Measurements from ENCODE around the gene RAB34. TPM values are rescaled to one million over a fixed set of nuclear protein-coding genes. Genes with fewer than 3 reads are reported as not detected.
A peak's percentile ranks its signal among the peaks of the same experiment; 100 is the strongest.

Gene RAB34
- total and polyA plus RNA-seq, 2 donors (not counting 1 experiment from before 2014, with no cell fraction given) = 17.1 to 18.0 TPM

DNA sequence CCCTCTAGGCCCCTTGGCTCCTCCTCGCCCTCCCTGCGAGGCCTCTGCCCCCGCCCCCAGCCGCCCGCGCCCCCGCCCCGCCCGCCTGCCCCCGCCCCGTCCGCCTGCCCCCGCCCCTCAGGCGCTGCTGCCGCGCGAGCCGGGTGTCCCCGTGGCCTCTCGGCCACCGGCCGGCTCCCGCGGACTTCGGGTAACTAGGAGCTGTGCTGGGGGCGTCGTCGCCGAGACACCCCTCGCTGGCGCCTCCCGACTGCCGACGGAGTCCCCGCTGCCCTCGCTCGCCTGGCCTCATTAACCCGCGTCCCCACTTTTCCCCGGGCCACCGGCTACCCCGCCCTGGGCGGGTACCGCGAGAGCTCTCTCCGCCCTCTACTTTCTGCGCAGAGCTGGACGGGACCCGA lies 8.6 kb upstream of the RAB34 start, which contains the start of gene TLCD1:
Gene TLCD1 (minus strand): TSS at position 8 of the 401 bp plus-strand sequence. CDS start 136 bp downstream, outside the sequence.
- peak within 1 kb of the TSS; percentile 72 for H2AFZ ChIP-seq (ENCODE audit: insufficient read depth, low read depth, low read length, poor library complexity, severe bottlenecking)
- H4K20me1 ChIP-seq (ENCODE audit: control insufficient read depth, insufficient read depth, low read length, poor library complexity, severe bottlenecking) = peaks cover 44% of the 10 kb centered on the region
- H3K4me2 ChIP-seq (replicated peaks; ENCODE audit: low read depth, low read length, poor library complexity, severe bottlenecking) = peak within 1 kb of the TSS; percentile 99
- peaks cover 41 to 67% of the 10 kb centered on the region in 2 donors for H3K4me1 ChIP-seq (ENCODE audit: control insufficient read depth in 2 of 2, insufficient read depth in 2 of 2, low read length in 2 of 2)
- peaks cover 24% of the 10 kb centered on the region for H3K79me2 ChIP-seq (ENCODE audit: control insufficient read depth, insufficient read depth, low read length)
- Mint-ChIP-seq H3K4me1 (peaks cover 69% of the 10 kb centered on the region), H3K9me3 (ENCODE audit: insufficient read depth) (no peaks in the 10 kb centered on the region), H3K27me3 (no peaks in the 10 kb centered on the region), H3K4me3 (peak within 1 kb of the TSS; percentile 98), H3K27ac (peak within 1 kb of the TSS; percentile 100)
- no peaks in the 10 kb centered on the region for H3K9me3 ChIP-seq (ENCODE audit: control extremely low read depth in 1 of 3, control insufficient read depth in 2 of 3, insufficient read depth in 1 of 3, low read length in 2 of 3)
- peak within 1 kb of the TSS; percentile 81 for H3K9ac ChIP-seq (ENCODE audit: low read length)
- ChIA-PET CTCF (interaction anchor here (0.6 to 15.9 kb wide), 42 partner anchors 9 to 423 kb away, joined by 3 to 1020 read pairs (median 6); partner anchors contain the start of genes ALDOC, DHRS13, FAM222B and FLOT2), POLR2A (interaction anchor here (0.8 to 13.3 kb wide), 11 partner anchors 14 to 224 kb away, joined by 4 to 511 read pairs (median 15); partner anchors contain the start of genes BLTP2, DHRS13, FLOT2 and PHF12)
- peak within 1 kb of the TSS; percentile 40 to 77 (median 66) for H3K4me3 ChIP-seq (ENCODE audit: control extremely low read depth in 1 of 5, extremely low read depth in 1 of 5, insufficient read depth in 1 of 5, low read depth in 2 of 5, low read length in 4 of 5)
- intact Hi-C loops (cut with micrococcal nuclease) = loop anchor here (1.0 kb wide), 1 partner anchor 190 kb away; no protein-coding TSS in a partner anchor
- peaks cover 0 to 34% of the 10 kb centered on the region in 2 experiments for H3K36me3 ChIP-seq (replicated peaks in 1 of 2; ENCODE audit: control extremely low read depth in 1 of 2, control insufficient read depth in 1 of 2, extremely low read depth in 1 of 2, insufficient read depth in 2 of 2, low read length in 1 of 2)
- DNase-seq = peak; percentile 87
- no peak for TF ChIP-seq EZH2 (IDR thresholded peaks at IDR 0.05; ENCODE audit: borderline replicate concordance, insufficient read depth, low read depth, low read length, poor library complexity, severe bottlenecking)
- TF ChIP-seq, protein P1, sequence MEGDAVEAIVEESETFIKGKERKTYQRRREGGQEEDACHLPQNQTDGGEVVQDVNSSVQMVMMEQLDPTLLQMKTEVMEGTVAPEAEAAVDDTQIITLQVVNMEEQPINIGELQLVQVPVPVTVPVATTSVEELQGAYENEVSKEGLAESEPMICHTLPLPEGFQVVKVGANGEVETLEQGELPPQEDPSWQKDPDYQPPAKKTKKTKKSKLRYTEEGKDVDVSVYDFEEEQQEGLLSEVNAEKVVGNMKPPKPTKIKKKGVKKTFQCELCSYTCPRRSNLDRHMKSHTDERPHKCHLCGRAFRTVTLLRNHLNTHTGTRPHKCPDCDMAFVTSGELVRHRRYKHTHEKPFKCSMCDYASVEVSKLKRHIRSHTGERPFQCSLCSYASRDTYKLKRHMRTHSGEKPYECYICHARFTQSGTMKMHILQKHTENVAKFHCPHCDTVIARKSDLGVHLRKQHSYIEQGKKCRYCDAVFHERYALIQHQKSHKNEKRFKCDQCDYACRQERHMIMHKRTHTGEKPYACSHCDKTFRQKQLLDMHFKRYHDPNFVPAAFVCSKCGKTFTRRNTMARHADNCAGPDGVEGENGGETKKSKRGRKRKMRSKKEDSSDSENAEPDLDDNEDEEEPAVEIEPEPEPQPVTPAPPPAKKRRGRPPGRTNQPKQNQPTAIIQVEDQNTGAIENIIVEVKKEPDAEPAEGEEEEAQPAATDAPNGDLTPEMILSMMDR (IDR thresholded peaks at IDR 0.05) = no peak
- under 1% methylated on average over 49 of the region's 49 CpGs for WGBS (ENCODE audit: insufficient coverage)
- peak within 1 kb of the TSS; percentile 90 to 97 for H3K27ac ChIP-seq (ENCODE audit: low read length in 2 of 2)
- peak; percentile 28 for ATAC-seq (ENCODE audit: low read depth)
- no peaks in the 10 kb centered on the region for H3K27me3 ChIP-seq (replicated peaks in 1 of 4; ENCODE audit: control extremely low read depth in 1 of 4, control insufficient read depth in 3 of 4, insufficient read depth in 4 of 4, low read length in 3 of 4)
